ENCODE results near the gene PTPRJ.
A peak's percentile ranks its signal among the peaks of the same experiment; 100 is the strongest.

DNA sequence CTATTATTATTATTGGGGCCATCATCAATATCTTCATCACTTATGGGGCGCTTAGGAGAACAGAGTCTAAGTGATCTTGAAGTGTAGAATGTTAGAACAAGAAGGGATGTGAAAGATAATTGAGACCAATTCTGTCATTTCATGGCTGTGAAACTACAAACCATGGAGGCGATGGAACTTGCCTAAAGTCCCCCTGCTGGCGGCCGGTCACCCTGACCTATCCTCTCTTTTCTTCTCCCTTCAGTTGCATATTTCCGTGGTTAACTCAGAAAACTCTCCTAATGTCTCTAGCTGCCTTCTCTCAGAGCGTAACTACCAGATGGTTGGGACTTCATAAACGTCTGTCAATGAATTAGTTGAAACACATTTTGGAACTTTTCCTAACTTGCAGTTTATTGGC is 229.7 kb downstream of the PTPRJ start:
- no peak for TF ChIP-seq ZBTB17 (CRISPR knock-in tag; IDR thresholded peaks at IDR 0.05)
- TF ChIP-seq, protein P1, sequence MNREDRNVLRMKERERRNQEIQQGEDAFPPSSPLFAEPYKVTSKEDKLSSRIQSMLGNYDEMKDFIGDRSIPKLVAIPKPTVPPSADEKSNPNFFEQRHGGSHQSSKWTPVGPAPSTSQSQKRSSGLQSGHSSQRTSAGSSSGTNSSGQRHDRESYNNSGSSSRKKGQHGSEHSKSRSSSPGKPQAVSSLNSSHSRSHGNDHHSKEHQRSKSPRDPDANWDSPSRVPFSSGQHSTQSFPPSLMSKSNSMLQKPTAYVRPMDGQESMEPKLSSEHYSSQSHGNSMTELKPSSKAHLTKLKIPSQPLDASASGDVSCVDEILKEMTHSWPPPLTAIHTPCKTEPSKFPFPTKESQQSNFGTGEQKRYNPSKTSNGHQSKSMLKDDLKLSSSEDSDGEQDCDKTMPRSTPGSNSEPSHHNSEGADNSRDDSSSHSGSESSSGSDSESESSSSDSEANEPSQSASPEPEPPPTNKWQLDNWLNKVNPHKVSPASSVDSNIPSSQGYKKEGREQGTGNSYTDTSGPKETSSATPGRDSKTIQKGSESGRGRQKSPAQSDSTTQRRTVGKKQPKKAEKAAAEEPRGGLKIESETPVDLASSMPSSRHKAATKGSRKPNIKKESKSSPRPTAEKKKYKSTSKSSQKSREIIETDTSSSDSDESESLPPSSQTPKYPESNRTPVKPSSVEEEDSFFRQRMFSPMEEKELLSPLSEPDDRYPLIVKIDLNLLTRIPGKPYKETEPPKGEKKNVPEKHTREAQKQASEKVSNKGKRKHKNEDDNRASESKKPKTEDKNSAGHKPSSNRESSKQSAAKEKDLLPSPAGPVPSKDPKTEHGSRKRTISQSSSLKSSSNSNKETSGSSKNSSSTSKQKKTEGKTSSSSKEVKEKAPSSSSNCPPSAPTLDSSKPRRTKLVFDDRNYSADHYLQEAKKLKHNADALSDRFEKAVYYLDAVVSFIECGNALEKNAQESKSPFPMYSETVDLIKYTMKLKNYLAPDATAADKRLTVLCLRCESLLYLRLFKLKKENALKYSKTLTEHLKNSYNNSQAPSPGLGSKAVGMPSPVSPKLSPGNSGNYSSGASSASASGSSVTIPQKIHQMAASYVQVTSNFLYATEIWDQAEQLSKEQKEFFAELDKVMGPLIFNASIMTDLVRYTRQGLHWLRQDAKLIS (CRISPR knock-in tag; IDR thresholded peaks at IDR 0.05), result no peak
- TF ChIP-seq POLR3A (IDR thresholded peaks at IDR 0.05; ENCODE audit: borderline replicate concordance, extremely low read depth, insufficient read depth, insufficient read length), result no peak
- TF ChIP-seq YY1 (IDR thresholded peaks at IDR 0.05; ENCODE audit: borderline replicate concordance in 1 of 3, control insufficient read depth in 1 of 3, extremely low read depth in 1 of 3, insufficient read depth in 3 of 3, insufficient read length in 1 of 3, insufficient replicate concordance in 2 of 3, low read depth in 1 of 3, low read length in 2 of 3), result no peak
- TF ChIP-seq, protein P2, sequence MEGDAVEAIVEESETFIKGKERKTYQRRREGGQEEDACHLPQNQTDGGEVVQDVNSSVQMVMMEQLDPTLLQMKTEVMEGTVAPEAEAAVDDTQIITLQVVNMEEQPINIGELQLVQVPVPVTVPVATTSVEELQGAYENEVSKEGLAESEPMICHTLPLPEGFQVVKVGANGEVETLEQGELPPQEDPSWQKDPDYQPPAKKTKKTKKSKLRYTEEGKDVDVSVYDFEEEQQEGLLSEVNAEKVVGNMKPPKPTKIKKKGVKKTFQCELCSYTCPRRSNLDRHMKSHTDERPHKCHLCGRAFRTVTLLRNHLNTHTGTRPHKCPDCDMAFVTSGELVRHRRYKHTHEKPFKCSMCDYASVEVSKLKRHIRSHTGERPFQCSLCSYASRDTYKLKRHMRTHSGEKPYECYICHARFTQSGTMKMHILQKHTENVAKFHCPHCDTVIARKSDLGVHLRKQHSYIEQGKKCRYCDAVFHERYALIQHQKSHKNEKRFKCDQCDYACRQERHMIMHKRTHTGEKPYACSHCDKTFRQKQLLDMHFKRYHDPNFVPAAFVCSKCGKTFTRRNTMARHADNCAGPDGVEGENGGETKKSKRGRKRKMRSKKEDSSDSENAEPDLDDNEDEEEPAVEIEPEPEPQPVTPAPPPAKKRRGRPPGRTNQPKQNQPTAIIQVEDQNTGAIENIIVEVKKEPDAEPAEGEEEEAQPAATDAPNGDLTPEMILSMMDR (IDR thresholded peaks at IDR 0.05 in 2 of 3, conservative IDR thresholded peaks at IDR 0.05 in 1 of 3; ENCODE audit: insufficient read depth in 2 of 3, low read depth in 1 of 3, low read length in 3 of 3), result peak in 2 of 3 experiments; percentile 35 to 39; a peak in 3 of 6 replicates

All from K562 (cell line).